ENCODE results near the gene CCDC102A. TPM values are rescaled to one million over a fixed set of nuclear protein-coding genes. Genes with fewer than 3 reads are reported as not detected.
"Not testable (repeated sequence)": the region's sequence is repeated elsewhere in the genome, so short reads cannot be mapped to it uniquely, and the experiment has no call there.

Gene CCDC102A
- total RNA-seq, 1 experiment from 2014 or later, result 25.0 TPM

GRCh38 chr16:57568173-57568678 lies 31.9 kb upstream of the CCDC102A start:
- DNase-seq (ENCODE audit: low spot score), result no peak
- in situ Hi-C loops (cut with HindIII; ENCODE audit: low sequenced_read_pairs), result no loop called here

- DNase-seq (ENCODE audit: low spot score), result no peak
- in situ Hi-C loops (cut with HindIII; ENCODE audit: low sequenced_read_pairs), result no loop called here
Observed at GRCh38 chr16:57567691-57568090, 31.3 kb upstream of the CCDC102A start.

- in situ Hi-C loops (cut with HindIII; ENCODE audit: low sequenced_read_pairs), result no loop called here
- no peak for DNase-seq (ENCODE audit: low spot score)
Observed at GRCh38 chr16:57566436-57566835, 30.1 kb upstream of the CCDC102A start.

GRCh38 chr16:57565461-57565860 lies 29.1 kb upstream of the CCDC102A start:
- DNase-seq (ENCODE audit: low spot score), result no peak
- in situ Hi-C loops (cut with HindIII; ENCODE audit: low sequenced_read_pairs), result no loop called here

- DNase-seq (ENCODE audit: low spot score), result no peak
- in situ Hi-C loops (cut with HindIII; ENCODE audit: low sequenced_read_pairs), result no loop called here
Observed at GRCh38 chr16:57564571-57565270, 28.4 kb upstream of the CCDC102A start.

- in situ Hi-C loops (cut with HindIII; ENCODE audit: low sequenced_read_pairs), result no loop called here
- no peak for DNase-seq (ENCODE audit: low spot score)
Observed at GRCh38 chr16:57563761-57564160, 27.4 kb upstream of the CCDC102A start.

- DNase-seq (ENCODE audit: low spot score), result no peak
- in situ Hi-C loops (cut with HindIII; ENCODE audit: low sequenced_read_pairs), result no loop called here
Observed at GRCh38 chr16:57563487-57563750, 27.0 kb upstream of the CCDC102A start.

- in situ Hi-C loops (cut with HindIII; ENCODE audit: low sequenced_read_pairs), result no loop called here
Observed at GRCh38 chr16:57562669-57563486, 26.5 kb upstream of the CCDC102A start.

GRCh38 chr16:57562066-57562465 lies 25.7 kb upstream of the CCDC102A start:
- DNase-seq (ENCODE audit: low spot score), result no peak
- in situ Hi-C loops (cut with HindIII; ENCODE audit: low sequenced_read_pairs), result no loop called here

More at GRCh38 chr16:57562669-57563486, 26.5 kb upstream of the CCDC102A start:
- no peak for DNase-seq (ENCODE audit: low spot score)

- DNase-seq (ENCODE audit: low spot score), result no peak
- in situ Hi-C loops (cut with HindIII; ENCODE audit: low sequenced_read_pairs), result no loop called here
Observed at GRCh38 chr16:57559072-57559790, 22.9 kb upstream of the CCDC102A start.

- DNase-seq (ENCODE audit: low spot score), result no peak
- in situ Hi-C loops (cut with HindIII; ENCODE audit: low sequenced_read_pairs), result no loop called here
Observed at GRCh38 chr16:57556941-57557541, 20.7 kb upstream of the CCDC102A start.

GRCh38 chr16:57555831-57556230 lies 19.5 kb upstream of the CCDC102A start:
- DNase-seq (ENCODE audit: low spot score), result no peak
- in situ Hi-C loops (cut with HindIII; ENCODE audit: low sequenced_read_pairs), result no loop called here

GRCh38 chr16:57551057-57551456 lies 14.7 kb upstream of the CCDC102A start:
- in situ Hi-C loops (cut with HindIII; ENCODE audit: low sequenced_read_pairs), result no loop called here
- DNase-seq (ENCODE audit: low spot score), result no peak

GRCh38 chr16:57549730-57550129 lies 13.4 kb upstream of the CCDC102A start:
- in situ Hi-C loops (cut with HindIII; ENCODE audit: low sequenced_read_pairs), result no loop called here

GRCh38 chr16:57548408-57548807 lies 12.0 kb upstream of the CCDC102A start:
- in situ Hi-C loops (cut with HindIII; ENCODE audit: low sequenced_read_pairs), result no loop called here
- no peak for DNase-seq (ENCODE audit: low spot score)

More at GRCh38 chr16:57549730-57550129, 13.4 kb upstream of the CCDC102A start:
- no peak for DNase-seq (ENCODE audit: low spot score)

GRCh38 chr16:57547524-57547923 lies 11.2 kb upstream of the CCDC102A start:
- DNase-seq (ENCODE audit: low spot score); in situ Hi-C loops (cut with HindIII; ENCODE audit: low sequenced_read_pairs): not testable (repeated sequence)

- DNase-seq (ENCODE audit: low spot score), result no peak
- in situ Hi-C loops (cut with HindIII; ENCODE audit: low sequenced_read_pairs), result no loop called here
Observed at GRCh38 chr16:57544124-57544653, 7.8 kb upstream of the CCDC102A start.

GRCh38 chr16:57541754-57542435 lies 5.5 kb upstream of the CCDC102A start:
- DNase-seq (ENCODE audit: low spot score), result no peak
- in situ Hi-C loops (cut with HindIII; ENCODE audit: low sequenced_read_pairs), result no loop called here
